ENCODE data around the gene ATP2A2.
"Not testable (repeated sequence)": the region's sequence is repeated elsewhere in the genome, so short reads cannot be mapped to it uniquely, and the experiment has no call there.

ATP2A2 gene

GRCh38 chr12:110343114-110343513 lies 62.1 kb downstream of the ATP2A2 start:
- DNase-seq (ENCODE audit: low spot score), result no peak

- DNase-seq (ENCODE audit: low spot score), result no peak
Measured at GRCh38 chr12:110343736-110344555, 62.9 kb downstream of the ATP2A2 start.

- DNase-seq (ENCODE audit: low spot score), result no peak
Measured at GRCh38 chr12:110344657-110345056, 63.6 kb downstream of the ATP2A2 start.

GRCh38 chr12:110345176-110345661 lies 64.2 kb downstream of the ATP2A2 start:
- no peak for DNase-seq (ENCODE audit: low spot score)

DNA sequence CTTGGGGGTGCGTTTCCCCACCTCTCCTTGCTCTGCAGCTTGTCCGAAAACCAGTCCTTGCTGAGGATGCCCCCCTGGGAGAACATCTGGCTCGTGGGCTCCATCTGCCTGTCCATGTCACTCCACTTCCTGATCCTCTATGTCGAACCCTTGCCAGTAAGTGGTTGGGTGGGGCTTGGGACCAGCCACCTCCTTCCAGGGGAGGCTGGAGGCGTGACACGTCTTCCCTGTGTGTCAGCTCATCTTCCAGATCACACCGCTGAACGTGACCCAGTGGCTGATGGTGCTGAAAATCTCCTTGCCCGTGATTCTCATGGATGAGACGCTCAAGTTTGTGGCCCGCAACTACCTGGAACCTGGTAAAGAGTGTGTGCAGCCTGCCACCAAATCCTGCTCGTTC lies 64.9 kb downstream of the ATP2A2 start:
- DNase-seq (ENCODE audit: low spot score), result no peak

GRCh38 chr12:110347767-110348166 lies 66.7 kb downstream of the ATP2A2 start:
- DNase-seq (ENCODE audit: low spot score), result no peak

- no peak for DNase-seq (ENCODE audit: low spot score)
Measured at GRCh38 chr12:110348431-110349059, 67.5 kb downstream of the ATP2A2 start.

- no peak for DNase-seq (ENCODE audit: low spot score)
Measured at GRCh38 chr12:110349096-110349495, 68.0 kb downstream of the ATP2A2 start.

GRCh38 chr12:110349514-110350151 lies 68.6 kb downstream of the ATP2A2 start:
- DNase-seq (ENCODE audit: low spot score), result no peak

DNA sequence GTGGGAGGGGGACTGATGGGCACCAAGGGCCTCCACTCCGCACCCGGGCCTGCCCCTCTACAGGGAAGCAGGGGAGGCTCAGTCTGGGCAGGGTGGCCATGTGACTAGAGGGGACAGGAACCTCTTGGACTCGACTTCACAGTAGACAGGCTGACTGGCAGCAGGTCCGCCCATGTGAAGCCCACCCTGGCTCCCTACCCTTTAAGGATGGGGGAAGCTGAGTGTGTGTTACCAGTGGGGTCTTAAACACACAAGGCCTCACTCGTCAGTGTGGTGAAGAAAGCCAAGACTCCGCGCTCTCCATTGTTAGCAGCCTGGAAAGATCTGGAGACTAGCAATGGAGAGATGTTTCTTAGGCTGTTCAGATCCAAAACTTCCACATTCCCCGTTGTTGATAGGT lies 70.1 kb downstream of the ATP2A2 start:
- no peak for DNase-seq (ENCODE audit: low spot score)

- DNase-seq (ENCODE audit: low spot score), result no peak
Measured at GRCh38 chr12:110352401-110352800, 71.4 kb downstream of the ATP2A2 start.

DNA sequence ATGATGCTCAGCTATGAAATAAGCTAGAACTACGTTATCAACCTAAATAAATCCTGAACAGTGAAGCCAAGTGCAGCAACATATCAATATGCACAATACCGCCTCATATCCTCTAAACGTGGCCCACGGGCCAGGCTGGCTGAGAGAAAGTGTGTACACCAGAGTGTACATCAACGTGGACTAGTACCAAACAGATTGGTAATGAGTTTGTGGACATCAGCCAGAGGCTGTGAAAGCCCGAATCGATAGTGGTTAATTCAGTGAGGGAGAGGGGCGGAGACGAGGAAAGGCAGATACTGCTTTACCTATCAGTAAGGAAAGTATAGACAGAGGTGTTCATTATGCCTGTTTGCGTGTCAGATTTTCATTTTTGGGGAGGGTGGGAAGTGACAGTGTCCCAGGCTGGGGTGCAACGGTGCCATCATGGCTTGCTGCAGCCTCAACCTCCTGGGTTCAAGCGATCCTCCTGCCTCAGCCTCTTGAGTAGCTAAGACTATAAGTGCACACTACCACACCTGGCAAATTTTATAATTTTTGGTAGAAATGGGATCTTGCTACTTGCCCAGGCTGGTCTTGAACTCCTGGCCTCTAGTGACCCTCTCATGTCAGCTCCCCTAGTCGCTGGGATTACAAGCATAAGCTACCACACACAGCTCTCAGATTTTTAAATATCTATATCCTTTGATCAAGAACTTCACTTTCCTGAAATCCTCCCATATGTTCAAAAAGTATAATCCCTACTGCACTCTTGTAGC lies 72.3 kb downstream of the ATP2A2 start:
- DNase-seq (ENCODE audit: low spot score), result no peak

DNA sequence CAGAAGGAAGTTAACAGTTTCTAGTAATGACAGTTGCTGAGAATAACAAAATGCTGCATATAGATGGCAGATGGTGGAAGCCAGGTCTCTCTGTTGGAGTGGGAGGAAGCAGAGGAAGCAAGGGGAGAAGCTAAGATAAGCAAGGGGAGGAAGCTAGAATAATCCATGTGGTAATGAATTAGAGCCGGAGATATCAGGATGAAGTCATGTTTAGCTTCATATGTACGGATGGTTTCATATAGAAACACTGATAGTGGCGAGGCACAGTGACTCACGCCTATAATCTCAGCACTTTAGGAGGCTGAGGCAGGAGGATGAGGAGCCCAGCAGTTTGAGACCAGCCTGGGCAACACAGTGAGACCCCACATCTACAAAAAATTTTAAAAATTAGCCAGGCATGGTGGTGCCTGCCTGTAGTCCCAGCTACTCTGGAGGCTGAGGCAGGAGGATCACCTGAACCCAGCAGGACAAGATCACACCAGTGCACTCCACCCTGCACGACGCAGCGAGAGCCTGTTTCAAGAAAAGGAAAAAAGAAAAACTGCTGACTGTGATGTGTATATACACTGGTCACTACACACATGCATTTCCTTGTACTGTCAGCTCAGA lies 73.2 kb downstream of the ATP2A2 start:
- DNase-seq (ENCODE audit: low spot score), result no peak

- DNase-seq (ENCODE audit: low spot score), result no peak
Measured at GRCh38 chr12:110355073-110355472, 74.0 kb downstream of the ATP2A2 start.

- DNase-seq (ENCODE audit: low spot score), result not testable (repeated sequence)
Measured at GRCh38 chr12:110358384-110359097, 77.5 kb downstream of the ATP2A2 start.

DNA sequence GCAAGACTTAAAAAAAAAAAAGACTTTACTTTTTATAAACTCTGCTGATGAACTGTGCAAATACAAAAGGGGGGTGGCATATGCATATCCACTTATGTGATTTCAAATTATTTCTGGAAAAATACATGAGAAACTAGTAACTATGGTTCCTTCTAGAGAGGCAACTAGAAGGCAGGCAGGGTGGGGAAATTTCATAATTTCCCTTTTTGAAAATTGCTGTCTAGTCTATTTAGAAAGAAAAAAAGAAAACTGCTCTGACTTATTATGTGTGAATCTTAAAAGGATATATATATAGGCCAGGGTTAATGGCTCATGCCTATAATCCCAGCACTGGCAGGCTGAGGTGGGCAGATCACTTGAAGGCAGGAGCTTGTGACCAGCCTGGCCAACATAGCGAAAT lies 80.2 kb downstream of the ATP2A2 start:
- DNase-seq (ENCODE audit: low spot score), result no peak

DNA sequence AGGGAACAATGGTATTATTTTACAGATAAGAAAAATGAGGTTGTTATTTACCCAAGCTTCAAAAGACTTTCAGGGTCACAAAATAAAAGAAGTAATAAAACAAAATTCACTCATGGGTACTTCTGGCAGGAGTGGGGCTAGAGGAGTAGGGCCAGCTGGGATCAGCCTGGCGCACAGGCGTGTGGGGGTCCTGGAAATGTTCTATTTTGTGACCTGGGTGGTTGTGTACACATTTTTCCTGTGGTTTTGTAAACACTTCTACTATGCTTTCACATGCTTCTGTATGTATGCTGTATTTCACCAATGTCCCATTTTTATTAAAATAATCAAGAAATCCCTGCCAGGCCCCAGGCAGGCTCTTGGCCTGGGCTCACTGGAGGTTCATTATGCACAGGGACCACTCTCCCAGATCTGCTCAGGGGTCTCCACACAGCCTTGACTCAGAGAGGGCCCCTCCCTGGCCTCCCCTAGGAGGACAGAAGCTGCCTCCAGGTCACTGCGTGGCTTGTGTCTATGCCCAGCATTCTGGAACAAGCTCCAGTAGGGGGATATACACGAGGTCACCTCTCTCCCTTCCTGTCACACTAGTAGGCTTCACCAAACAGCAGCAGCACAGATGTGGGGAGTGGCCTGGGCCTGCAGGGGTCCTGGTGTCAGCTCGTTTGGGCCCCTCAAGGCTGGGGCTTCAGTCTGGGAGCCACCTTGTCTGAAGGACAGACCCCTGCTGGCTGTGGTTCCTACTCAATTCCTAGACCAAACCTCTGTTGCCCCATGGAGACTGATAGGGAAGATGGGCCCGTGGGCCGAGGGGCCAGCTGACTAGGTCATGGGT lies 84.7 kb downstream of the ATP2A2 start:
- no peak for DNase-seq (ENCODE audit: low spot score)

DNA sequence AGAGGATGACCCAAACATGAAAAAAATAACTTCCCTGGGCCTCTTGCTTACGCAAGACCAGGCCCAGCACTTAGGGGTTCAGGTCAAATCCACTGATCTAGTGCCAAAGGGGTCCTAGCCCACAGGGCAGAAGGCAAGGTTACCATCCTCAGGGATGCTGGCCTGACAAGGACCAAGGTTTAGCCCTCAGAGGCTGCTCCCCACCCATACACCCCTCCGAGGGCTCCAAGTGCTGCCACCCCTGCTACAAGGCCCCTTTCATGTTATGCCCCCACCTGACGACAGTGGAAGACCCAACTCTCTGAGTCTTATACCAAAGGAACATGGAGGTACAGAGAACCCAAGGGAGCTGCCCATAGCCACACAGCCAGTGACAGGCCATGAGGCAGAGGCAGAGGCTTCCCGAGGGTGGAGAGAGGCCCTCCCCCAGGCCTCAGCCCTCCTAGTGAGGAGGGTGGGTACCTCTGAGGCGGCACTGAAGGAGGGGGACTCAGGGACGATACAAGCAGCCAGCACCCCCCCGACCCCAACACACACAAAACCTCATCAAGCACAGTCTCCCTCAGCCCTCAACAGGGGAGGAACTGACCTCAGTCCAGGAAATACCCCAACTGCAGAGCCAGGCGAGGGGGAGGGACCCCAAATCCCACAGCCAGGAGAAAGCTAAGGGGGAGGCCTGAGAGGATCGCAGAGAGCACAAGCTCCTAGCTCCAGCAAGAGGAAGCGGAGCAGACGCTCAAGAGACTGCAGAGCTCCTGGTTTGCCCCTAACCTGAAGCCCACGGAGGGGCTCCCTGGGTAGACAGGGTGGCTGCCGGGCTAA lies 85.5 kb downstream of the ATP2A2 start:
- no peak for DNase-seq (ENCODE audit: low spot score)

GRCh38 chr12:110367181-110367864 lies 86.3 kb downstream of the ATP2A2 start:
- DNase-seq (ENCODE audit: low spot score), result no peak
